H1 (cell line): ENCODE results near the gene GNB5. TPM values are rescaled to one million over a fixed set of nuclear protein-coding genes. Genes with fewer than 3 reads are reported as not detected.

Experiments
- CEBPB ChIP-seq: IDR thresholded peaks from 2 replicates; pipeline ENCODE4 v1.6.1; 2012; ENCODE audit warnings: low read depth, low read length
- CREB1 ChIP-seq: IDR thresholded peaks from 2 replicates; pipeline ENCODE4 v1.6.1; 2012; ENCODE audit warnings: inconsistent platforms
- KDM5A ChIP-seq: fragments of 200-600 bp; IDR thresholded peaks from 2 replicates; pipeline ENCODE4 v1.7.1; 2012; ENCODE audit warnings: mild to moderate bottlenecking, low read length, inconsistent platforms, mixed read lengths
- NRF1 ChIP-seq: IDR thresholded peaks from 2 replicates; pipeline ENCODE4 v1.6.1; 2011; ENCODE audit warnings: mild to moderate bottlenecking, low read depth, low read length, improper control_type of control experiment
- RBBP5 ChIP-seq: IDR thresholded peaks from 2 replicates; pipeline ENCODE4 v1.7.1; 2012; ENCODE audit warnings: low read depth, mild to moderate bottlenecking, inconsistent platforms, low read length, moderate library complexity, borderline replicate concordance
- SUZ12 ChIP-seq: fragments of 200-600 bp; sonication (generic); IDR thresholded peaks from 2 replicates; pipeline ENCODE4 v1.6.1; 2012; ENCODE audit warnings: mild to moderate bottlenecking, inconsistent platforms, low read length, moderate library complexity, mixed read lengths
- polyA plus RNA-seq, 7 experiments: library from polyadenylated mRNA; depleted of rRNA in 3 of 7; stranded (reverse) in 5 of 7; unstranded in 2 of 7; fragments of >200 nt in 5 of 7; fragments of 200-250 nt in 2 of 7; gene quantifications; 1 replicate in 5 of 7; 2 replicates in 1 of 7; 4 replicates in 1 of 7; pipeline versions ENCODE4 v1.2.1 to v1.2.3, GENCODE V29; 2011 to 2013; ENCODE audit warnings: missing spikeins in 2 of 7, mixed read lengths in 2 of 7
- total RNA-seq: library from RNA; stranded (reverse); fragmentation: NEBNext Ultra II Directional; extraction: Animal tissue kit (Norgen Biotek cat#: 25700); gene quantifications from 2 replicates; pipeline ENCODE4 v1.2.1, GENCODE V29; 2021
- TF ChIP-seq, protein P1 (sequence below): fragments of 300-600 bp; sonication (generic); IDR thresholded peaks from 2 replicates; pipeline ENCODE4 v1.7.1; 2012; ENCODE audit warnings: low read length, moderate library complexity, mild to moderate bottlenecking, inconsistent platforms; ENCODE audit not compliant: insufficient replicate concordance
- TF ChIP-seq, protein P2 (sequence below), 3 experiments: IDR thresholded peaks; 1 replicate in 2 of 3; 2 replicates in 1 of 3; pipeline versions ENCODE4 v1.5.1 to v1.6.1; 2011; ENCODE audit warnings: low read length in 3 of 3, mild to moderate bottlenecking in 3 of 3, inconsistent platforms in 2 of 3, low read depth in 1 of 3, moderate library complexity in 1 of 3; ENCODE audit not compliant: insufficient read depth in 1 of 3; ENCODE audit errors: control extremely low read depth in 1 of 3
- TF ChIP-seq, protein P3 (sequence below): IDR thresholded peaks from 2 replicates; pipeline ENCODE4 v1.6.1; 2011; ENCODE audit warnings: low read depth, mild to moderate bottlenecking, low read length; ENCODE audit not compliant: insufficient read depth

The GNB5 gene
- total and polyA plus RNA-seq, 2 of the 8 experiments (the other 6 are each of a cell fraction or from before 2014, with no cell fraction given): 21.7 to 42.5 TPM

DNA sequence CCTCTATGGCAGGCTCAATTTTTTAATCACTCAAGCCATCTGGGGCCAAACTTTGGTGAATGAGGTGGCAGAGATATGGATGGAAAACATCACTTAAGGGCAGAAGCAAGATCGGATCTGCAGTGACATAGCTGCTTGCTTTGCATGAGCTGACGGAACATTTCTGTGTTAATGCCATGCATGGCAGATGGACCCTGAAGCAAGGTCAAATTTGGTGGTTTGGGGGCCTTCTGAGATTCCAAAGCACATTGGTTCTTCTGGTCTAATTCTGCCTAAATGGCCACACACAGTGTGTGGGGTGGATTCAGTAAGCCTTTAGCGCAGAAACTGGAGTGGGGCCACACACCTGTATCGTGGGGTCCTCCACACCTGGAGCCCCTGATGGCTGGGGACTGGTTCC, 40.3 kb downstream of the GNB5 start (continued):
- TF ChIP-seq, protein P1, sequence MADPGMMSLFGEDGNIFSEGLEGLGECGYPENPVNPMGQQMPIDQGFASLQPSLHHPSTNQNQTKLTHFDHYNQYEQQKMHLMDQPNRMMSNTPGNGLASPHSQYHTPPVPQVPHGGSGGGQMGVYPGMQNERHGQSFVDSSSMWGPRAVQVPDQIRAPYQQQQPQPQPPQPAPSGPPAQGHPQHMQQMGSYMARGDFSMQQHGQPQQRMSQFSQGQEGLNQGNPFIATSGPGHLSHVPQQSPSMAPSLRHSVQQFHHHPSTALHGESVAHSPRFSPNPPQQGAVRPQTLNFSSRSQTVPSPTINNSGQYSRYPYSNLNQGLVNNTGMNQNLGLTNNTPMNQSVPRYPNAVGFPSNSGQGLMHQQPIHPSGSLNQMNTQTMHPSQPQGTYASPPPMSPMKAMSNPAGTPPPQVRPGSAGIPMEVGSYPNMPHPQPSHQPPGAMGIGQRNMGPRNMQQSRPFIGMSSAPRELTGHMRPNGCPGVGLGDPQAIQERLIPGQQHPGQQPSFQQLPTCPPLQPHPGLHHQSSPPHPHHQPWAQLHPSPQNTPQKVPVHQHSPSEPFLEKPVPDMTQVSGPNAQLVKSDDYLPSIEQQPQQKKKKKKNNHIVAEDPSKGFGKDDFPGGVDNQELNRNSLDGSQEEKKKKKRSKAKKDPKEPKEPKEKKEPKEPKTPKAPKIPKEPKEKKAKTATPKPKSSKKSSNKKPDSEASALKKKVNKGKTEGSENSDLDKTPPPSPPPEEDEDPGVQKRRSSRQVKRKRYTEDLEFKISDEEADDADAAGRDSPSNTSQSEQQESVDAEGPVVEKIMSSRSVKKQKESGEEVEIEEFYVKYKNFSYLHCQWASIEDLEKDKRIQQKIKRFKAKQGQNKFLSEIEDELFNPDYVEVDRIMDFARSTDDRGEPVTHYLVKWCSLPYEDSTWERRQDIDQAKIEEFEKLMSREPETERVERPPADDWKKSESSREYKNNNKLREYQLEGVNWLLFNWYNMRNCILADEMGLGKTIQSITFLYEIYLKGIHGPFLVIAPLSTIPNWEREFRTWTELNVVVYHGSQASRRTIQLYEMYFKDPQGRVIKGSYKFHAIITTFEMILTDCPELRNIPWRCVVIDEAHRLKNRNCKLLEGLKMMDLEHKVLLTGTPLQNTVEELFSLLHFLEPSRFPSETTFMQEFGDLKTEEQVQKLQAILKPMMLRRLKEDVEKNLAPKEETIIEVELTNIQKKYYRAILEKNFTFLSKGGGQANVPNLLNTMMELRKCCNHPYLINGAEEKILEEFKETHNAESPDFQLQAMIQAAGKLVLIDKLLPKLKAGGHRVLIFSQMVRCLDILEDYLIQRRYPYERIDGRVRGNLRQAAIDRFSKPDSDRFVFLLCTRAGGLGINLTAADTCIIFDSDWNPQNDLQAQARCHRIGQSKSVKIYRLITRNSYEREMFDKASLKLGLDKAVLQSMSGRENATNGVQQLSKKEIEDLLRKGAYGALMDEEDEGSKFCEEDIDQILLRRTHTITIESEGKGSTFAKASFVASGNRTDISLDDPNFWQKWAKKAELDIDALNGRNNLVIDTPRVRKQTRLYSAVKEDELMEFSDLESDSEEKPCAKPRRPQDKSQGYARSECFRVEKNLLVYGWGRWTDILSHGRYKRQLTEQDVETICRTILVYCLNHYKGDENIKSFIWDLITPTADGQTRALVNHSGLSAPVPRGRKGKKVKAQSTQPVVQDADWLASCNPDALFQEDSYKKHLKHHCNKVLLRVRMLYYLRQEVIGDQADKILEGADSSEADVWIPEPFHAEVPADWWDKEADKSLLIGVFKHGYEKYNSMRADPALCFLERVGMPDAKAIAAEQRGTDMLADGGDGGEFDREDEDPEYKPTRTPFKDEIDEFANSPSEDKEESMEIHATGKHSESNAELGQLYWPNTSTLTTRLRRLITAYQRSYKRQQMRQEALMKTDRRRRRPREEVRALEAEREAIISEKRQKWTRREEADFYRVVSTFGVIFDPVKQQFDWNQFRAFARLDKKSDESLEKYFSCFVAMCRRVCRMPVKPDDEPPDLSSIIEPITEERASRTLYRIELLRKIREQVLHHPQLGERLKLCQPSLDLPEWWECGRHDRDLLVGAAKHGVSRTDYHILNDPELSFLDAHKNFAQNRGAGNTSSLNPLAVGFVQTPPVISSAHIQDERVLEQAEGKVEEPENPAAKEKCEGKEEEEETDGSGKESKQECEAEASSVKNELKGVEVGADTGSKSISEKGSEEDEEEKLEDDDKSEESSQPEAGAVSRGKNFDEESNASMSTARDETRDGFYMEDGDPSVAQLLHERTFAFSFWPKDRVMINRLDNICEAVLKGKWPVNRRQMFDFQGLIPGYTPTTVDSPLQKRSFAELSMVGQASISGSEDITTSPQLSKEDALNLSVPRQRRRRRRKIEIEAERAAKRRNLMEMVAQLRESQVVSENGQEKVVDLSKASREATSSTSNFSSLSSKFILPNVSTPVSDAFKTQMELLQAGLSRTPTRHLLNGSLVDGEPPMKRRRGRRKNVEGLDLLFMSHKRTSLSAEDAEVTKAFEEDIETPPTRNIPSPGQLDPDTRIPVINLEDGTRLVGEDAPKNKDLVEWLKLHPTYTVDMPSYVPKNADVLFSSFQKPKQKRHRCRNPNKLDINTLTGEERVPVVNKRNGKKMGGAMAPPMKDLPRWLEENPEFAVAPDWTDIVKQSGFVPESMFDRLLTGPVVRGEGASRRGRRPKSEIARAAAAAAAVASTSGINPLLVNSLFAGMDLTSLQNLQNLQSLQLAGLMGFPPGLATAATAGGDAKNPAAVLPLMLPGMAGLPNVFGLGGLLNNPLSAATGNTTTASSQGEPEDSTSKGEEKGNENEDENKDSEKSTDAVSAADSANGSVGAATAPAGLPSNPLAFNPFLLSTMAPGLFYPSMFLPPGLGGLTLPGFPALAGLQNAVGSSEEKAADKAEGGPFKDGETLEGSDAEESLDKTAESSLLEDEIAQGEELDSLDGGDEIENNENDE: no peak
- TF ChIP-seq KDM5A (no peak), SUZ12 (no peak), RBBP5 (no peak), CEBPB (no peak), NRF1 (no peak), CREB1 (no peak)
- TF ChIP-seq, protein P2, sequence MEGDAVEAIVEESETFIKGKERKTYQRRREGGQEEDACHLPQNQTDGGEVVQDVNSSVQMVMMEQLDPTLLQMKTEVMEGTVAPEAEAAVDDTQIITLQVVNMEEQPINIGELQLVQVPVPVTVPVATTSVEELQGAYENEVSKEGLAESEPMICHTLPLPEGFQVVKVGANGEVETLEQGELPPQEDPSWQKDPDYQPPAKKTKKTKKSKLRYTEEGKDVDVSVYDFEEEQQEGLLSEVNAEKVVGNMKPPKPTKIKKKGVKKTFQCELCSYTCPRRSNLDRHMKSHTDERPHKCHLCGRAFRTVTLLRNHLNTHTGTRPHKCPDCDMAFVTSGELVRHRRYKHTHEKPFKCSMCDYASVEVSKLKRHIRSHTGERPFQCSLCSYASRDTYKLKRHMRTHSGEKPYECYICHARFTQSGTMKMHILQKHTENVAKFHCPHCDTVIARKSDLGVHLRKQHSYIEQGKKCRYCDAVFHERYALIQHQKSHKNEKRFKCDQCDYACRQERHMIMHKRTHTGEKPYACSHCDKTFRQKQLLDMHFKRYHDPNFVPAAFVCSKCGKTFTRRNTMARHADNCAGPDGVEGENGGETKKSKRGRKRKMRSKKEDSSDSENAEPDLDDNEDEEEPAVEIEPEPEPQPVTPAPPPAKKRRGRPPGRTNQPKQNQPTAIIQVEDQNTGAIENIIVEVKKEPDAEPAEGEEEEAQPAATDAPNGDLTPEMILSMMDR (IDR thresholded peaks at IDR 0.05; ENCODE audit: control extremely low read depth in 1 of 3, insufficient read depth in 1 of 3, low read depth in 1 of 3, low read length in 3 of 3): no peak
- TF ChIP-seq, protein P3, sequence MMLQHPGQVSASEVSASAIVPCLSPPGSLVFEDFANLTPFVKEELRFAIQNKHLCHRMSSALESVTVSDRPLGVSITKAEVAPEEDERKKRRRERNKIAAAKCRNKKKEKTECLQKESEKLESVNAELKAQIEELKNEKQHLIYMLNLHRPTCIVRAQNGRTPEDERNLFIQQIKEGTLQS: no peak
